Gastrocnemius medialis (tissue), 4 donors: ENCODE data around the gene KDM2B.

Source experiments
- POLR2A ChIP-seq, 2 donors: fragments of 450-650 bp; IDR thresholded peaks; one replicate each; pipeline ENCODE4 v1.6.1; 2017; ENCODE audit warnings: antibody characterized with exemption in 2 of 2, mild to moderate bottlenecking in 2 of 2, moderate library complexity in 2 of 2
- TF ChIP-seq, protein P1 (sequence below), 5 experiments: fragments of 450-650 bp in 3 of 5; fragments of 200-600 bp in 2 of 5; sonication (generic) in 2 of 5; IDR thresholded peaks in 4 of 5; conservative IDR thresholded peaks in 1 of 5; 1 replicate in 4 of 5; 2 replicates in 1 of 5; pipeline ENCODE4 v1.5.1; 2016 to 2019; ENCODE audit warnings: antibody characterized with exemption in 5 of 5, mild to moderate bottlenecking in 3 of 5, moderate library complexity in 3 of 5

DNA sequence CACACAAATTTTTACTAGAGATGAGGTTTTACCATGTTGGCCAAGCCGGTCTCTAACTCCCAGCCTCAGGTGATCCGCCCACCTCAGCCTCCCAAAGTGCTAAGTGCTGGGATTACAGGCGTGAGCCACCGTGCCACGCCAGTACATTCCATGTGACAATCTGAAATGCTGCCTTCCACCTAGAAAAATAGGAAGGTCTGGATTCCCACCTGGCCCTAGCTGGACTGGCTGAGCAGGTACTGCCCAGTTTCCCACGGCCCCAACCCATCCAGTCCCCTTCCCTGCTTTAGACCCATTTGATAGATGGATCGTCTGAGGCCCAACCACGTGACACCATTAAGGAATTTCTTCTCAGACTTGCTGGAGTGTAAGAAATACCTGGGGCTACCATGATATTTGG lies 55.4 kb downstream of the KDM2B start:
- TF ChIP-seq POLR2A (IDR thresholded peaks at IDR 0.05), result no peak
- TF ChIP-seq, protein P1, sequence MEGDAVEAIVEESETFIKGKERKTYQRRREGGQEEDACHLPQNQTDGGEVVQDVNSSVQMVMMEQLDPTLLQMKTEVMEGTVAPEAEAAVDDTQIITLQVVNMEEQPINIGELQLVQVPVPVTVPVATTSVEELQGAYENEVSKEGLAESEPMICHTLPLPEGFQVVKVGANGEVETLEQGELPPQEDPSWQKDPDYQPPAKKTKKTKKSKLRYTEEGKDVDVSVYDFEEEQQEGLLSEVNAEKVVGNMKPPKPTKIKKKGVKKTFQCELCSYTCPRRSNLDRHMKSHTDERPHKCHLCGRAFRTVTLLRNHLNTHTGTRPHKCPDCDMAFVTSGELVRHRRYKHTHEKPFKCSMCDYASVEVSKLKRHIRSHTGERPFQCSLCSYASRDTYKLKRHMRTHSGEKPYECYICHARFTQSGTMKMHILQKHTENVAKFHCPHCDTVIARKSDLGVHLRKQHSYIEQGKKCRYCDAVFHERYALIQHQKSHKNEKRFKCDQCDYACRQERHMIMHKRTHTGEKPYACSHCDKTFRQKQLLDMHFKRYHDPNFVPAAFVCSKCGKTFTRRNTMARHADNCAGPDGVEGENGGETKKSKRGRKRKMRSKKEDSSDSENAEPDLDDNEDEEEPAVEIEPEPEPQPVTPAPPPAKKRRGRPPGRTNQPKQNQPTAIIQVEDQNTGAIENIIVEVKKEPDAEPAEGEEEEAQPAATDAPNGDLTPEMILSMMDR (IDR thresholded peaks at IDR 0.05 in 4 of 5, conservative IDR thresholded peaks at IDR 0.05 in 1 of 5), result no peak
